ENCODE results near the gene ZMPSTE24.
"Not testable (repeated sequence)": the region's sequence is repeated elsewhere in the genome, so short reads cannot be mapped to it uniquely, and the experiment has no call there.

ZMPSTE24 gene

DNA sequence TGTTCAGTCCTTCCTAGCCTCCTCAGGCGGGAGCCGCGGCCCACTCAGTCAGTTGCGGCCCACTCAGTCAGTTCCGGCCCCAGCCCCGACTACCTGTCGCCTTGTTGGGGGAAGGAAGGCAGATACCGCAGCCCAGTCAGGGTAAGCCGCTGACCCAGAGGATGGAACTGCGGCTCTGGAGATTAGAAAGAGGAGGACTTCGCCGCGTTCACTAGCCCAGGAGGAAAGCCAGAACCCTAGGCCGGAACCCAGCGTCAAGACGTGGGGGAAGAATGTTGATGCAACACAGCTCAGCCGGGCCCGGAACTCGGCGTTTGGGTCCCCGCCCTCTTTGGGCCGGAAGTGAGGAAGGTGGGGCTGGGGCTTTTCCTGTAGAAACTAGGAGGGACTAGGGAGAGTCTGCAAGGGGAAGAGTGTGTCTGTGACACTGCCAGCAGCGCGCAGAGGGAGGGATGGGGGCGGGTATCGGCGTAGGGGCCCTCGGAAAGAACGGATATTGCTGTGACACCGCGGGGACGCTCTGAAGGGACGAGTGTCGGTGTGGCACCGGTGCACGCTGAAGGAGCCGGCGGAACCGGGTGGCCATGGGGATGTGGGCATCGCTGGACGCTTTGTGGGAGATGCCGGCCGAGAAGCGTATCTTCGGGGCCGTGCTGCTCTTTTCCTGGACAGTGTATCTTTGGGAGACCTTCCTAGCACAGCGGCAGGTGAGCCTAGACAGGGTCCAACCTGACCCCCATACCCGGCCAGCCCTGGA, at the start of gene ZMPSTE24:
Gene ZMPSTE24, plus strand, starts transcription at position 549 of the 757 bp plus-strand sequence. Its CDS starts 36 bp downstream, at position 585.
- DNase-seq, result peak; percentile 57 to 81

DNA sequence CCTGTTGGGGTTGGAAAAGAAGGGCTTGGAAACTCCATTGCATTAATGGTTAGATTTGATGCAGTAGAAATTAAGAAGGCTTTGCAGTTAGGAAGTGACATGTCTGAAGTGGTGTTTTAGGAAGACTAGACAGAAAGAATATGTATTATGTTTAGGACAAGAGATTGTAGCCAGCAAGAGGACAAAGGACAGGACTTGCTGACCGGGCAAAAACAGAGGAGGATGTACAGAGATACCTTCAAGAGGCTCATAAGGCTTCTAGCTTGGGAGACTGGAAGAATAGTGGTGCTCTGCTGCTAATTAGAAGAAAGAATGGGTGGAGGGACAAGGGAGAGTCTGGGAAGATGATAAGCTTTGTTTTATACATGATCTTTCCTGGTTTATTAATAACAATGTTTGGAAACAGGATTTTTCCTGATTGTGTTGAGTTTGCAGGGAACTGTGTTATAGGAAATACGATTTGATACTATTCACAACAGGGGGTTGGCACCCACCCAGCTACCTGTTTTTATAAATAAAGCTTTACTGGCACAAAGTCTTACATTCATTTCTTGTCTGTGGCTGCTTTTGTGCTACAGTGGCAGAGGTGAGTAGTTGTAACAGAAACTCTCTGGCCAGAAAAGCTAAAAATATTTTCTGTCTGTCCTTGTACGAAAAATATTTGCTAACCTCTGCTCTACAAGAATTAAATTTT, 47.4 kb upstream of the ZMPSTE24 start:
- no peak for DNase-seq

DNA sequence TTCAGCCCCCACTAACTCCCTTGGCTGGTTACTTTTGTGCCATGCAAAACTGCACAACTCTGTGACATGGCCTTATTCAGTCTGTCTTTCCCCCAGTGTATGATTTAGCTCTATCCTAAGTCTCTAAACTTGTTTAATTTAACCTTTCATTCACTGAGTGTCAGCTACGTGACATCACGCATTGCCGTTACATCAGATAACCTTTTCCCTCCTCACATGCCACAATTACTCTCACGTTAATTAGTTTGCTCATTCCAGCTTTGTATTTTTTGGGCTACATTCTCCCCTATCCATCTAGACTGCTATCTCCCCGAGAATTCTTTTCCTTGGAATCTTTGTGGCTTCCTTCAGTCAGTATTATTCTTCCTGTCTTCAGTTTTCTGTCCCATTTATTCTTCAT, 39.7 kb upstream of the ZMPSTE24 start:
- no peak for DNase-seq

DNA sequence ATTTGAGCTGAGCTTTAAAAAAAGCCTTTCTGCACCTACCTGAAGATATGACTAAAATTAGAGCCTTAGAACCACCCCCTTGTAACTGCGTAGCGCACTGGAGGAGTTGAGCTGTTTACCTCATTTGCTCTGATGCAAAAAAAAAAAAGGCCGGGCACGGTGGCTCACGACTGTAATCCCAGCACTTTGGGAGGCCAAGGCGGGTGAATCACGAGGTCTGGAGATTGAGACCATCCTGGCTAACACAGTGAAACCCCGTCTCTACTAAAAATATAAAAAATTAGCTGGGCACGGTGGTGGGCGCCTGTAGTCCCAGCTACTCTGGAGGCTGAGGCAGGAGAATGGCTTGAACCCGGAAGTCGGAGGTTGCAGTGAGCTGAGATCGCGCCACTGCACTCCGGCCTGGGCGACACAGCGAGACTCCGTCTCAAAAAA, 36.5 kb upstream of the ZMPSTE24 start:
- DNase-seq, result not testable (repeated sequence)

DNA sequence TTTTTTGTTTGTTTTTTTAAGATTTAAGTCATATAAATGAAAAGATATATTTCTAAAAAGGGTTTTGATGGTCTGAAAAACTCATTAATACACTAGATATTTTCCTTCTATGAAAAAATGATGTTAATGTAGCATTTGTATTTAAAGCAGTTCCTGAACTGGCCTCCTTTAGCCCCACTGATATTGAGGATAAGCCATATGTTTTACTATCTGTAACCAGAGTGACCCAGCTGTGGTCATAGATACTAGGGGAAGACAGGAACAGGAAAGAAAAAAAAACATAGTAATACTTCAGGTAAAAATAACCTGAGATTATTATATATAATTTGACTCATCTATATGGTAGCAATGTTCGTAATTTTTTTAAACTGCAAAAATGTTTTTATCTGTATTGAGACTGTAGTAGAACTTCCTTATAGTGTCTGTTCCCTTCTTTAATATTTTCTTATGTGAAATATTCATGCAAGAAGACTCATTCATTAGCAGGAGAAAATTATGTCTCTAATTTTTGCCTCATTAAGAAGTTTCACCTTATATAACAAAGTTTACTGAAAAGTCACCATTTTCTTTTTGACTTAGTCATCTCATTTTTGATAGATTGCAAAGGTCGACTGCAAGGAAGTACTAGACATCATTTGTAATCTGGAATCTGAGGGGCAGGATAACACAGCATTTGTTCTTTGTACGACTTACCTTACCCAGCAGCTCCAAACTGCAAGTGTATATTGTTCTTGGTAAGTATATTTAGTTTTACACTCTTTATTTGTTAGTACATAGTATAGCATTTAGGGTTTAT, 35.9 kb upstream of the ZMPSTE24 start:
- no peak for DNase-seq

DNA sequence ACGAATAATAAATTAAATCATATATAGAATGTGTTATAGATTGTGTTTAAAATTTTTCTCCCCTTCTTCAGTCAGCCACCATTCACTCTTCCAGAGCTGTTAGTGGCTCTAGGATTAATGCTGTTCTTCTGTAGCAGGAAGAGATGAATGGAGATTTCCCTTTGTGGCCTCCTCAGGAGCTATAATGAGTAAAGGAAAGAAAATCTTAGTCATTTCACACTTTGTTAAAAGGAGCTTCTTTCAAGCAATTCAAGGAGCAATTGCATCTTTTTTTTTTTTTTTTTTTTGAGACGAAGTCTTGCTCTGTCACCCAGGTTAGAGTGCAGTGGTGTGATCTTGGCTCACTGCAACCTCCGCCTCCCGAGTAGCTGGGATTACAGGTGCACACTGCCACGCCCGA, 34.0 kb upstream of the ZMPSTE24 start:
- DNase-seq, result no peak

DNA sequence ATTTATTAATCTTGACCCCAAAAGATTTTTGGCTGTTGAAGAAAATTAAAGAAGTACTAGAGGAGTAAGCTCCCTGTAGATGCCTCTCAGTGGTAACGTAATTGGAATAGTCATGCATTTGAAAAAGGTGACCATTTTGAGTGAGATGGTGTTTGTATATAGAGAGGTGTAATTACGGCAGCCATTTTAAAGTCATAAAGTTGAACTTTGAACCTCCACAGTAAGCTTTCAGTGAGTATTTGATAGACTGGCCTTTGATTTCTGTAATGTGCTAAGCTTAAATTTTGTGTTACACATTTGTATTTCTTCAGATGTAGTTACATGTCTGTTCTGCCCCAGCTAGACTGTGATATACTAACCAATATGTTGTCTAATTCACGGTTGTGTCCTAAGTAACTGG, 31.8 kb upstream of the ZMPSTE24 start:
- DNase-seq, result no peak

DNA sequence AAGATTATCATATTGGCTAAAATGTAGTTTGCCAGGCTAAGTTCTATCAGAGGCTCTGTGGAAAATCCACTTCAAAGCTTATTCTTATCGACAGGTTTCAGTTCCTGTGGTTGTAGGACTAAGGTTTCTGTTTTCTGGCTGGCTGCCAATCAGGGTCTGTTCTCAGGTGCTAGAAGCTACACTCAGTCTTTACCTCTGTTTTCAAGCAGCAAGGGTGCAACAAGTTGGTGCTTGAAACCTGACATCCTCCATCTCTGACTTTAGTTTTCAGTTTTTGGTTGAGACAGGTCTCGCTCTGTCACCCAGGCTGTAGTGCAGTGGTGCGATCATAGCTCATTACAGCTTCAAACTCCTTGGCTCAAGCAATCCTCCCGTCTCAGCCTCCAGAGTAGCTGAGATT, 25.6 kb upstream of the ZMPSTE24 start:
- no peak for DNase-seq

DNA sequence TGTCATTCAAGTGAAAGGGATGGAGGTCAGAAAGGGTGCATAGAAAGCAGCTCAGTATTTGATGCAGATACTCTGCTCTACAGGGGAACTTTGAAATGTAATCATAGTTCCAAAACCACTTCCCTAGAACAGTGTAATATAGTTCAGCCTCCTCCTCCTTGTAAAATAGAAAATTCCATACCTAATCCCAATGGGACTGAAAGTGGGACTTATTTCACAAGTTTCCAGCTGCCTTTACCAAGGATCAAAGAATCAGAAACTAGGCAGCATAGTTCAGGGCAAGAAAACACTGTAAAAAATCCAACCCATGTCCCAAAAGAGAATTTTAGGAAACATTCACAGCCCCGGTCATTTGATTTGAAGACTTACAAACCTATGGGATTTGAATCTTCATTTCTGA, 18.4 kb upstream of the ZMPSTE24 start:
- no peak for DNase-seq

DNA sequence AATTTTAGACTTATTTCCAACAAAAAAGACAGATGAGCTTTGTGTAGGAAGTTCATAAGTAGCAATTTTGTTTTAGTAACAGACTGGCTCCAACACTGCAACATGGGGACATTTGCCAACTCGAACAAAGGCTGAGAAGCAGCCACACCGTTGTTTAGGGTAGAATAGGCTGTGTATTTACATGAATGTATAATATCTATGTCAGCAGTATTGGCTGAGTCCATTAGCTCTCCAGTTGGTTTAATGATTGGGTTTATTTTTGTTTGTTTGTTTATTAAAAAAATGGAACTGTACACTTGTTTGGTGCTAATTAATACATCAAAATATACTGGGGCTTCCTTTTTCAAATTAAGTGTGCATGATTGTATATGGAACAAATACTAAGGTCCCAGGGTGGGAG, 17.6 kb upstream of the ZMPSTE24 start:
- DNase-seq, result no peak

DNA sequence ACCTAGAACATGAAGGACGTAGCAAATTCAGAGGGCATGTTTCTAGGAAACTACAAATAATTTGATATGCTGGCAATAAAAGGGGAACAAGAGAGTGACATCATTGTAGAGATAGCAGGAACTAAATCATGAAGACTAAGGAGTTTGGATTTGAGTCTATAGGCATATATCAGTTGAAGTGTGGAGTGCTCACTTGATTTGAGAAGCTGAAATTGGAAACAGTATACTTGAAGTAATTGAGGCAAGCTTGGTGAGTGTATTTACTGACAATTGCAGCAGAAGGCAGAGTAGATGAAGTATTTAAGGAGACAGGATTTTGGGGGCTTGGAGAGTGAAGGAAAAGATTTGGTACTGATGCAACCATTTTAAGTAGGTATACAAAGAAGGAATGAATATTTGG, 16.7 kb upstream of the ZMPSTE24 start:
- no peak for DNase-seq

DNA sequence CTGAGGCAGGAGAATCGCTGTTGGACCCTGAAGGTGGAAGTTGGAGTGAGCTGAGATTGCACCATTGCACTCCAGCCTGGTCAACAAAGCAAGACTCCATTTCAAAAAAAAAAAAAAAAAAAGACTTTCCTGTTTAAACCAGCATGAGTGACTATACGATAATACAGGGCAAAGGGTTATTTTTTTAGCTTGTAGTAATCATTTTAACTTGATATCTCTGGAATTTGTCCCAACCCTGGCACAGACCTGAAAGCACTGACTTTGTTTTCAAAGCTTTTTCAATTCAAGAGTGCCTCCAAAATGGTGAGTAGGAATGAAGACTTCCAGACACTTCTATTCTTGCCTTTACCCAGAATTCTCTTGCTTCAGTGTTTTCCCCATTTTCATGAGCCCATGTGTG, 14.7 kb upstream of the ZMPSTE24 start:
- DNase-seq, result no peak

DNA sequence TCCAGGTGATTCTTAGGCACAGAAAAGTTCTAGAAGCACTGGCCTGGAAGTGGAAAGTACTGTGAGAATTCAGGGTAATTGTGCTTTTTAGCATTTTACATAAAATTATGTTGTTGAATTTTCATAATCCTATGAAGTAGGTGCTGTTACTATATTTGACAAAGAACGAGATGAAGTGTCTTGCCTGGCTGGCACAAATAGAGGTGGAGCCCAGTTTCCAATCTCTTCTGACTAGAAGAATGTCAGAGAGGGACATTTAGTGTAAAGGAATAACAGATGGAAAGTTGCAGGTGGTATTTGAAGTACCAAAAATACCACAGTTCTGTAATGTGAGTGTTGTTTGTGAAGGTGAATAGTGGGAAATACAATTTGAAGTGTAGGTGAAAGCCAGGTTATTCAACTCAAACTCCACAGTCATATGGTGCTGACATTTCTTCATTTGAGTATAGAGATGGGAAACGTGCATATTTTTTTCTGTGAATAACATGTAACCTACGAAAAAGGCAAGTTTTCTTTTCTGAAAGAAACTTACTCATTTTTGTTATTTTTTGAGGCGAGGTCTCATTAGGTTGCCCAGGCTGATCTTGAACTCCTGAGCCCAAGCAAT, 13.8 kb upstream of the ZMPSTE24 start:
- no peak for DNase-seq

DNA sequence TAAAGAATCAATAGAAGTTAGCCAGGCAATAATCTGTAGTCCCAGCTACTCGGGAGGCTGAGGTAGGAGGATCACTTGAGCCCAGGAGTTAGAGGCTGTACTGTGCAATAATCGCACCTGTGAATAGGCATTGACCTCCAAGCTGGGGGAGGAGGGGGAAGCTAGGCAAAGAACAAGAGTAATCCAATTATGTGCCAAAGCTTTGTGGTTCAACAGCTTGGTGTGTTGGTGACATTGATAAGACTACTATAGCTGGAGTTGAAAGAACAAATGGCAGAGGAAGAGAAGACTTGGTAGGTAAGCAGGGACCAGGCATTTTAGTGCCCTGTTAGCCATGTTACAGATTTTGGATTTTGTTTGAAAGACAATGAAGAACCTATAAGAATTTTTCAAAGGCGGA, 12.3 kb upstream of the ZMPSTE24 start:
- DNase-seq, result no peak

DNA sequence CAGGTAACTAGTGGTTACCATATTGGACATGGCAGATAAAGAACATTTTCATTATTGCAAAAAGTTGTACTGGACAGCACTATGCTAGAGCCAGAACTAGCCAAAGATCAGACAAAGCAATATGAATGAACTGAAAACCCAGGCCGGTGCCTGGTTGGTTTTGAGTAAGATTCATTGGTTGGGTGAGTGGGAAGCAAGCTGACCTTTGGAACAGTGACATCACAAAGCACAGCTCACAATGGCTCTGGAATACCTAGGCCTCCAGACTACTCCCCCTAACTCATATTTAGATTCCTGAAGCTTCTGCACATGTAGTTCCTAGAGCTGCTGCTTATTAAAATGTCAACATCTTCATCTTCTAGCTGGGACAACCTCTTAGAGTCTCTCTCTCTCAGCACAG, 10.4 kb upstream of the ZMPSTE24 start, which contains the start of gene TMCO2:
Gene TMCO2, plus strand, starts transcription at position 283 of the 400 bp plus-strand sequence. Its CDS starts 57 bp downstream, at position 340.
- DNase-seq, result no peak

DNA sequence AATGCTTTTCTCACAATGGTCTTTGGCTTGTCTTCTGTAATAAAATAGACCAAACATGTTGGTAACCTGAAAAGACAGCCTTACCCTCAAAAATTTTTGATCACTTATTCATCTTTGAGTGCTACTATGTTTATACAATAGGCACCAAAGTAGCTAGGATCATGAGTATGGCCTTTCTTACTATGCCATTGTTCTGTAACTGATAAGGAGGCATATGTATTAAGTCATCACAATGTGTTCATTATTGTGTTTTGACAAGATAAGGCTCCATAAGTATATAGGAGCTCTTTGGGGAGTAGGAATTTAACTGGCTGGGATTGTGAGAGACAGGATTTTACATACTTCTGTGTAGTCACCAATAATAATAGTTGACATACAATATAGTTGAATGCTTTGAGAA, 9.6 kb upstream of the ZMPSTE24 start:
- no peak for DNase-seq

DNA sequence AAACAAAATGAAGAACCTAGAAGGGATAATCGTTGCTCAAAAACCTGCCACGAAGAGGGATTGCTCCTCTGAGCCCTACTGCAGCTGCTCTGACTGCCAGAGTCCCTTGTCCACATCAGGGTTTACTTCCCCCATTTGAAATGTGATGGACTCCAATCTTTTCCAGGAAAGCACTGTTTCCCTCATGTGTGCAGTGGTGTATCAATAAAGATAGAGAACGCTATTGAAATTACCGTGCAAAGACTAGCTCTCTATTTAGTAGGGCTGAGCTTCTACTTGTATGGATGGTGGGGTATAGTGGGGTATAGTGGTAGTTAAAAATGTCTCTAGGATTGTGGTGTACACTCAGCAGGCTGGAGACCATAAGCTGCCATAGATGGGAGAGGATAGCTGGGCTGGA, 6.6 kb upstream of the ZMPSTE24 start:
- DNase-seq, result no peak

DNA sequence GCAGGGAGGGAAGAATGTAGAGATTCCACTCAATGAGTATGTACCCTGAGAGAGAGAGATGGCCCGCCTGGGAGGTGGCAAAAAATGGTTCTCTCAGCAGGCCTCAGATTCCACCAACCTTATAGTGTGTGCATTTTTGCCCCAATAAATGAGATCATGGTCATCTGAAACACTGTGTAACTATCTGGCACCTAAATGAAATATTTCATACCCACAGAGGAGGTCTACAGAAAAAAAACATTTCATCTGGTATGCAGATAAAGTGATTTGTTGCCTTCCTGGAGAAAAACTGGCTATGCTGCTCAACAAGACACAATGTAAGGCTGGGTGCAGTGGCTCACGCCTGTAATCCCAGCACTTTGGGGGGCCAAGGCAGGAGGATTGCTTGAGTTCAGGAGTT, 5.4 kb upstream of the ZMPSTE24 start:
- DNase-seq, result no peak

DNA sequence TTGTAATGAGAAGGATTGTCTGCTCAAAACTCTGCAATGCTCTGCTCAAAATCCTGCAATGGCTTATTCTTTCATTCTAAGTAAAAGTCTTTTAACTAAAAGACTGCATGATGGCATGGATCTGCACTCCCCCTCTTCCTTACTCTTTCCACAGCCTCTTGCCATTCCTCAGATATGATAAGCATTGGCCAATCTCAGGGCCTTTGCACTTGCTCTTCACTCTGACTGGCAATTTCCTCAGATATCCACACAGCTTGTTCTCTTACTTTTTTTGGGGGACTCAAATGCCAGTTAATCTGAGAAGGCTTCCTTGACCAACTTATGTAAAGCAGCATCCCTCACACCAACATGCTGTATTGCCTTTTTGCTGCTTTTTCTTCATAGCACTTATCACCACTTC, 2.8 kb upstream of the ZMPSTE24 start:
- DNase-seq, result no peak

DNA sequence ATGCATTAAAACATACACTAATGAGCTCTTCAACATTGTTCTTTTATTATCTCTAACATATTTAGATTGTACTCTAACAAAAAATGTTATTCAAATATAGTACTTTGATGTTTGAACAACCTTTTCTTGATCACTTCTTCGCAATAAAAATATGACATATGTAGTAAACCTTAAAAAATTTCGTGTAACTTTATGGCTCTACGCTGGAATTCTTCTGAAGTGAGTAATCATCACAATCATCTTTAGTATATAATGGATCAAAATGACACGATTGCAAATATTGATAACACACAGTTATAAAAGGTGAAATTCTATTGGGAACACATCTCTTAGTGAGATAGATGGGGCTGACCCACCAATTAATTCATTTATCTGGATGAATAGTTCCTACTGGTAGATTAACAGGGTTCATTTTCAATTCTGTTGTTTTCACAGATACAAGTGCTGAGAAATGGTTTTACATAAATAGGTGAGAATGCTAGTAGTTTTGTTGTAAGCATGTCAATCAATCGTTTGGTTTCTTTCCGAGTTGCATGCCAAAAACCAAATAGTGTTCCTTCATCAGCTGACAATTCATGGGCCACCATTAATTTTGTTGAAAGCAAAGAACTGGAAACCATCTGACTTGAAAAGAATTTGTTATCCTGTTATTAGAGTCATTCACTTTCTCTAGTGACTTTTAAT, 1.5 kb upstream of the ZMPSTE24 start:
- no peak for DNase-seq

DNA sequence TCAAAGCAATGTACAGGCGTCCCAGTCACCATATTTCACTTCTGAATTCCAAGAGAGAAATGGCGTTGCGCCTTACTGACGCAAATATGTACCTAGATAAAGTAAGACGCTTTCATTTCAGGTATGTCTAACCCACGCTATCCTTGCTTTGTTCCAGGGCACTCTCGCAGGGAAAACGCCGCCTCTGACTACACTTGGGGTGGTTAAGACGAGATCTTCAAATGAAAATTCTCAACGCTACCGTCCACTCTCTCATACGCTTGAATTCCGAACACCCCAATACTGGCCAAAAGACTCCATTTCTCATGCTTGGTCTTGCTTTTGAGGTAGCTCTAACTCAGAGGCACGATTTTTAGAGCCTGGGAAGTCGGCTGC, 736 bp upstream of the ZMPSTE24 start:
- DNase-seq, result no peak

DNA sequence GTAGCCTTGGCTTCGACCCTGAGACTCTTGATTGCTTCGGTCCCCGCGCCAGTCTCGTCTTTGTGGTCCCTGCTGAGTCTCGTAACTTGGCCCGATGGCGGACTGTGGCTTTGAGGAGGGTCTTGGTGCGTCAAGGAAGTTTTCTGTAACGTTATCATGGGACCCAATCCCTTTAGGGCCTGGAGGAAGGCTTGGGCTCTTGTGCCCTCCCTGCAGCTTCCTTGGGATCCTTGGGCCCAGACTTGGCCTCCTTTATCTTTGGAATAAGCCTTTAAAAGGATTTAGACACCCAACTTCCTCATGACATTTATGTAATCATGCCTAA, 371 bp downstream of the ZMPSTE24 start:
- DNase-seq, result no peak

DNA sequence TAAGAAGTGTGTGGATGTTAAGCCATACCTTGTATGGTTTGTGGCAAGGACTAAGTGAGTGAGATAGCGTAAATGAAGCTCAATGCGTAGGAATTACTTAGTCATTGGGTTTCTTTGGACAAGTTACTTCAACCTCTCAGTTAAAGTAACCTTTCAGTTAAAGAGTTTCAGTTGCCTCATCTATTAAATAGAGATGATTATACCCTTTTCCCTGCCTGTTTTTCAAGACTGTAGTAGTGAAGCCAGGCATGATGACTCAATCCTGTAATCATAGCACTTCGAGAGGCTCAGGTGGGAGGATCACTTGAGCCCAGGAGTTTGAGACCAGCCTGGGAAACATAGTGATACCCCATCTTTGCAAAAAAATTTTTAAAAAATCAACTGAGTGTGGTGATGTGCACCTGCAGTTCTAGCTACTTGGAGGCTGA, 6.3 kb downstream of the ZMPSTE24 start:
- DNase-seq, result no peak

Data from cerebellar nuclear complex (tissue), 1 donor.